ENCODE results near the gene PSORS1C2.
"Not testable (repeated sequence)": the region's sequence is repeated elsewhere in the genome, so short reads cannot be mapped to it uniquely, and the experiment has no call there.

Gene PSORS1C2

DNA sequence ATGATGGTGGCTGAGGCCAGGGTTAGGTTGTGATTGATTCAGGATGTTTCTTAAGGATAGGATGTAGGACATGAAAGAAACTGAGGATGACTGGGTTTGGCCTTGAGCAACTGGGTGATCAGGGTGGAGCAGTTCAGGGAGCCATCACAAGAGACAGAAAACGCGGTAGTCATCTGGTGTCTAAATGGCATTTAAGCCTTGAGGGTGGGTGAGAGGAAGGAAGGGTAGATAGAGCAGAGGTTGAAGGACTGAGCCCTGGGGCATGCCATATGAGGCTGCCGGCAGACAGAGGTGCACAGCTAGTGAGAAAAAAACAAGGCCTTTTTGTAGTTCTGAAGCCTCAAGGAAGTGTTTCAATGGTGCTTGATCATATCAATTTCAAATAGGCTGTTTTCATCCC lies 29.7 kb upstream of the PSORS1C2 start:
- no peak for DNase-seq (ENCODE audit: low read depth in 1 of 2, low spot score in 1 of 2)
- Histone ChIP-seq H3K27ac (replicated peaks) (no peak overlapping the region), H3K4me3 (replicated peaks; ENCODE audit: insufficient read depth, low read length) (no peak overlapping the region), H3K27me3 (ENCODE audit: insufficient read depth, poor library complexity, severe bottlenecking) (no peaks in the 10 kb centered on the region)
- TF ChIP-seq POLR2AphosphoS5 (IDR thresholded peaks at IDR 0.05; ENCODE audit: low read depth): no peak
- TF ChIP-seq GABPA (IDR thresholded peaks at IDR 0.05; ENCODE audit: low read depth): no peak
- TF ChIP-seq, protein P1, sequence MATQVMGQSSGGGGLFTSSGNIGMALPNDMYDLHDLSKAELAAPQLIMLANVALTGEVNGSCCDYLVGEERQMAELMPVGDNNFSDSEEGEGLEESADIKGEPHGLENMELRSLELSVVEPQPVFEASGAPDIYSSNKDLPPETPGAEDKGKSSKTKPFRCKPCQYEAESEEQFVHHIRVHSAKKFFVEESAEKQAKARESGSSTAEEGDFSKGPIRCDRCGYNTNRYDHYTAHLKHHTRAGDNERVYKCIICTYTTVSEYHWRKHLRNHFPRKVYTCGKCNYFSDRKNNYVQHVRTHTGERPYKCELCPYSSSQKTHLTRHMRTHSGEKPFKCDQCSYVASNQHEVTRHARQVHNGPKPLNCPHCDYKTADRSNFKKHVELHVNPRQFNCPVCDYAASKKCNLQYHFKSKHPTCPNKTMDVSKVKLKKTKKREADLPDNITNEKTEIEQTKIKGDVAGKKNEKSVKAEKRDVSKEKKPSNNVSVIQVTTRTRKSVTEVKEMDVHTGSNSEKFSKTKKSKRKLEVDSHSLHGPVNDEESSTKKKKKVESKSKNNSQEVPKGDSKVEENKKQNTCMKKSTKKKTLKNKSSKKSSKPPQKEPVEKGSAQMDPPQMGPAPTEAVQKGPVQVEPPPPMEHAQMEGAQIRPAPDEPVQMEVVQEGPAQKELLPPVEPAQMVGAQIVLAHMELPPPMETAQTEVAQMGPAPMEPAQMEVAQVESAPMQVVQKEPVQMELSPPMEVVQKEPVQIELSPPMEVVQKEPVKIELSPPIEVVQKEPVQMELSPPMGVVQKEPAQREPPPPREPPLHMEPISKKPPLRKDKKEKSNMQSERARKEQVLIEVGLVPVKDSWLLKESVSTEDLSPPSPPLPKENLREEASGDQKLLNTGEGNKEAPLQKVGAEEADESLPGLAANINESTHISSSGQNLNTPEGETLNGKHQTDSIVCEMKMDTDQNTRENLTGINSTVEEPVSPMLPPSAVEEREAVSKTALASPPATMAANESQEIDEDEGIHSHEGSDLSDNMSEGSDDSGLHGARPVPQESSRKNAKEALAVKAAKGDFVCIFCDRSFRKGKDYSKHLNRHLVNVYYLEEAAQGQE (IDR thresholded peaks at IDR 0.05; ENCODE audit: insufficient replicate concordance, low read depth): no peak
- TF ChIP-seq, protein P2, sequence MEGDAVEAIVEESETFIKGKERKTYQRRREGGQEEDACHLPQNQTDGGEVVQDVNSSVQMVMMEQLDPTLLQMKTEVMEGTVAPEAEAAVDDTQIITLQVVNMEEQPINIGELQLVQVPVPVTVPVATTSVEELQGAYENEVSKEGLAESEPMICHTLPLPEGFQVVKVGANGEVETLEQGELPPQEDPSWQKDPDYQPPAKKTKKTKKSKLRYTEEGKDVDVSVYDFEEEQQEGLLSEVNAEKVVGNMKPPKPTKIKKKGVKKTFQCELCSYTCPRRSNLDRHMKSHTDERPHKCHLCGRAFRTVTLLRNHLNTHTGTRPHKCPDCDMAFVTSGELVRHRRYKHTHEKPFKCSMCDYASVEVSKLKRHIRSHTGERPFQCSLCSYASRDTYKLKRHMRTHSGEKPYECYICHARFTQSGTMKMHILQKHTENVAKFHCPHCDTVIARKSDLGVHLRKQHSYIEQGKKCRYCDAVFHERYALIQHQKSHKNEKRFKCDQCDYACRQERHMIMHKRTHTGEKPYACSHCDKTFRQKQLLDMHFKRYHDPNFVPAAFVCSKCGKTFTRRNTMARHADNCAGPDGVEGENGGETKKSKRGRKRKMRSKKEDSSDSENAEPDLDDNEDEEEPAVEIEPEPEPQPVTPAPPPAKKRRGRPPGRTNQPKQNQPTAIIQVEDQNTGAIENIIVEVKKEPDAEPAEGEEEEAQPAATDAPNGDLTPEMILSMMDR (IDR thresholded peaks at IDR 0.05; ENCODE audit: insufficient read depth, low read length): no peak
- TF ChIP-seq SPI1 (IDR thresholded peaks at IDR 0.05; ENCODE audit: borderline replicate concordance, low read depth): no peak

DNA sequence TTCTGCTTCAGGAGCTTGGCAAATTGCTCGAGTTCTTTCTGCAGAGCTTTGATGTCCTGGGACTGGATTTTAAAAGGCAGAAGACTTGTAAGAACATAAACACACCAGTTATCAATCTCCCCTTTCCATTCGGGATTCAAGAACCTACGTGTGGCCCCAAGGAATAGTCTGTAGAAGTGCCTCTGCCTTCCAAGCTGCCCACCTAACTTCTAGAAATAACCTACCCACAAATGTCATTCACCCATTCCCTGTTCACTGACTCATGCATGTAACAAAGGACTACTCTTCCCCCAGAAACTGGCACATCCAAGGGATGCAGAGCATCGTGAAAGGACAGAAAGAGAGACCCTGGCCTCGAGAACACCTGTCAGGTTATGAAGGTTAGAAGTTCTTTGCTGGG lies 27.1 kb upstream of the PSORS1C2 start:
- H3K27me3 ChIP-seq (ENCODE audit: insufficient read depth, poor library complexity, severe bottlenecking): no peaks in the 10 kb centered on the region
- no peak overlapping the region for H3K27ac ChIP-seq (replicated peaks)
- no peak for DNase-seq (ENCODE audit: low read depth in 1 of 2, low spot score in 1 of 2)
- TF ChIP-seq, protein P1 (IDR thresholded peaks at IDR 0.05; ENCODE audit: insufficient replicate concordance, low read depth): no peak
- TF ChIP-seq, protein P2 (IDR thresholded peaks at IDR 0.05; ENCODE audit: insufficient read depth, low read length): no peak
- TF ChIP-seq SPI1 (IDR thresholded peaks at IDR 0.05; ENCODE audit: borderline replicate concordance, low read depth): no peak
- TF ChIP-seq GABPA (IDR thresholded peaks at IDR 0.05; ENCODE audit: low read depth): no peak
- no peak for TF ChIP-seq POLR2AphosphoS5 (IDR thresholded peaks at IDR 0.05; ENCODE audit: low read depth)
- no peak overlapping the region for H3K4me3 ChIP-seq (replicated peaks; ENCODE audit: insufficient read depth, low read length)

DNA sequence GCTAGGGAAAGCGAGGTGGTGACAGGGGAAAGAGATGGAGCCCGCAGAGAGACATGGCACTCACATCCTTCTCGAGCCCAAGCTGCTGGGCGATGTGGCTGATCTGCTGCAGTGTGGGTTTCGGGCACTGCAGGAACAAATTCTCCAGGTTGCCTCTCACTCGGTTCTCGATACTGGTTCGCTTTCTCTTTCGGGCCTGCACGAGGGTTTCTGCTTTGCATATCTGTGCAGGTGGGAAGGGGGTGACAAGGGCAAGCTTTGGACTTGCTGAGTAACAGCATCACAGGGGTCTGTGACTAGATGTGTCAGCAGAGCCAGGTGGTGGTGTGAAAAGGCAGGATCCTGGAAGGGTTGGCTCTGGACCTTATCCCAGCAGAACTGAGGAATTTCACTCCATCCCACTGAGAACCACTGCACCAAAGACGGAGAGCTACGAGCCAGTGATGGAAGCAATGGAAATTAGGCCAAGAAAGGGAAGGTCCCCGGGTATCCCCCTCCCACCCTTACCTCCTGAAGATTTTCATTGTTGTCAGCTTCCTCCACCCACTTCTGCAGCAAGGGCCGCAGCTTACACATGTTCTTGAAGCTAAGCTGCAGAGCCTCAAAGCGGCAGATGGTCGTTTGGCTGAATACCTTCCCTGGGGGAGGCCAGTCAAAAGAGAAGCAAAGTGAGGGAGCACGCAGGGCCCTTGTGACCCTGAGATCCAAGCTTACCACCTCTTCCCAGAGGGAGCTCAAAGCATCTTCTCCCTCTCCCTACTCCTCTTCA lies 26.4 kb upstream of the PSORS1C2 start:
- H3K27me3 ChIP-seq (ENCODE audit: insufficient read depth, poor library complexity, severe bottlenecking); H3K4me3 ChIP-seq (replicated peaks; ENCODE audit: insufficient read depth, low read length); H3K27ac ChIP-seq (replicated peaks); DNase-seq (ENCODE audit: low read depth in 1 of 2, low spot score in 1 of 2): not testable (repeated sequence)

DNA sequence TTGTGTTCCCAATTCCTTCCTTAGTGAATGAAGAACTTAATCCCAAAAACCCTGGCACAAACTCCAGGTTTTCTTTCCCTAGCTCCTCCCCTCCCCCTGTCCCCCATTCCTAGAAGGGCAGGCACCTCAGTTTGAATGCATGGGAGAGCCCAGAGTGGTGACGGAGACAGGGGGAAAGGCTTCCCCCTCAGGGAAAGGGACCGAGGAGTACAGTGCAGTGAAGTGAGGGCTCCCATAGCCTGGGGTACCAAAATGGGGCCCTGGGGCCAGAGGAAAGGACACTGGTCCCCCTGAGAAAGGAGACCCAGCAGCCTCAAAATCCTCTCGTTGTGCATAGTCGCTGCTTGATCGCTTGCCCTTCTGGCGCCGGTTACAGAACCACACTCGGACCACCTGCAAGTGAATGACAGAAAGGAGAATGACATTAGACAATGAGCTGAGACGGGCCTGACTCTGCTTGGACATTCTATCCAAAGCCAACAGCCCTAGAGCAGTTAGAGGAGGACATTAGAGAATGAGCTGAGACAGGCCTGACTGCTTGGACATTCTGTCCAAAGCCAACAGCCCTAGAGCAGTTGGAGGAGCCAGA lies 25.7 kb upstream of the PSORS1C2 start:
- H3K27ac ChIP-seq (replicated peaks); H3K27me3 ChIP-seq (ENCODE audit: insufficient read depth, poor library complexity, severe bottlenecking); DNase-seq (ENCODE audit: low read depth in 1 of 2, low spot score in 1 of 2); H3K4me3 ChIP-seq (replicated peaks; ENCODE audit: insufficient read depth, low read length): not testable (repeated sequence)

DNA sequence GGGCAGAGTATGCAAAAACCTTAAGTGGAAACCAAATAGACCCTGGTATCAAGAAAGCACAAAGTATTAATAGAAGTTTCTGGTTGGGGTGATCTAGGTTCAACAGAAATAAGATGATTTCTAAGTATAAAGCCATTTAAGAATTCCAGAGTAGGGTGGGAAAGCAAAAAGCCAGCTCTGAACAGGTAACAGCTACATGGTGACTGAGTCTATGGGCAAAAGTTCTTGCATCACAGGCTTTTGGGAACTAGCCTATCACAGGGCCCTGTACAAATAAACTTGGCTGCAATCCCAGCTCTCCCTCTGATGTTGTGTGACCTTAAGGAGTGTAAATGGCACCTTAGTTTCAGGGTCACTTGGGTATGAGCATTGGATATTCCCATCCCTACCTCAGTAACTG lies 25.1 kb upstream of the PSORS1C2 start:
- DNase-seq (ENCODE audit: low read depth in 1 of 2, low spot score in 1 of 2): peak in 1 of 2 experiments; percentile 25
- no peaks in the 10 kb centered on the region for H3K27me3 ChIP-seq (ENCODE audit: insufficient read depth, poor library complexity, severe bottlenecking)
- no peak for TF ChIP-seq SPI1 (IDR thresholded peaks at IDR 0.05; ENCODE audit: borderline replicate concordance, low read depth)
- TF ChIP-seq, protein P2 (IDR thresholded peaks at IDR 0.05; ENCODE audit: insufficient read depth, low read length): no peak
- TF ChIP-seq GABPA (IDR thresholded peaks at IDR 0.05; ENCODE audit: low read depth): no peak
- TF ChIP-seq, protein P1 (IDR thresholded peaks at IDR 0.05; ENCODE audit: insufficient replicate concordance, low read depth): no peak
- TF ChIP-seq POLR2AphosphoS5 (IDR thresholded peaks at IDR 0.05; ENCODE audit: low read depth): no peak
- no peak overlapping the region for H3K4me3 ChIP-seq (replicated peaks; ENCODE audit: insufficient read depth, low read length)
- no peak overlapping the region for H3K27ac ChIP-seq (replicated peaks)
